Ovary (tissue), 10 donors: Measurements from ENCODE around the gene KRT35. TPM values are rescaled to one million over a fixed set of nuclear protein-coding genes. Genes with fewer than 3 reads are reported as not detected.

Experiments used
- DNase-seq, 5 donors: peaks; one replicate each; pipeline ENCODE4 v3.0.0-alpha.2; 2019 to 2020
- H3K27ac ChIP-seq, 2 donors: fragments of 200-600 bp; one replicate each; pipeline versions ENCODE4 v1.5.1 to v1.8.0; 2019 to 2022
- H3K27me3 ChIP-seq: fragments of 200-600 bp; one replicate; pipeline ENCODE4 v1.8.0; 2022
- H3K36me3 ChIP-seq: fragments of 200-600 bp; sonication (generic); one replicate; pipeline ENCODE4 v1.5.1; 2019
- H3K4me1 ChIP-seq: one replicate; pipeline ENCODE4 v1.8.1; 2013; ENCODE audit warnings: mild to moderate bottlenecking, moderate library complexity; ENCODE audit not compliant: insufficient read depth
- H3K4me3 ChIP-seq: fragments of 200-600 bp; sonication (generic); one replicate; pipeline ENCODE4 v1.5.1; 2017
- H3K9me3 ChIP-seq, 2 donors: fragments of 200-600 bp in 1 of 2; sonication (generic) in 1 of 2; one replicate each; pipeline versions ENCODE4 v1.5.1 to v1.8.1; 2013 to 2019; ENCODE audit warnings: mild to moderate bottlenecking in 1 of 2, moderate library complexity in 1 of 2
- CTCF ChIP-seq, 3 donors: fragments of 450-650 bp in 2 of 3; fragments of 200-600 bp in 1 of 3; IDR thresholded peaks; one replicate each; pipeline versions ENCODE4 v1.5.1 to v1.8.0; 2016 to 2022; ENCODE audit warnings: antibody characterized with exemption in 3 of 3, mild to moderate bottlenecking in 1 of 3
- EP300 ChIP-seq: sonication (generic); formaldehyde crosslinking; IDR thresholded peaks from one replicate; pipeline ENCODE4 v1.6.1; 2017; ENCODE audit warnings: antibody characterized with exemption
- POLR2A ChIP-seq: fragments of 450-650 bp; IDR thresholded peaks from one replicate; pipeline ENCODE4 v1.6.1; 2017; ENCODE audit warnings: antibody characterized with exemption, mild to moderate bottlenecking, moderate library complexity
- WGBS, 3 donors: extraction: QIAGEN DNeasy Blood & Tissue Kit in 1 of 3; methylation state at CpG; one replicate each; pipeline versions ENCODE4 v1.1.5 to v1.1.7; 2013 to 2017; 5-methylcytosine and 5-hydroxymethylcytosine counted together
- intact Hi-C, 4 donors: fragments of 100-400 bp; cut with DNase I; formaldehyde crosslinking; loops; one replicate each; pipeline versions ENCODE4 v1.11.0 to v1.15.1; 2022 to 2023
- long read RNA-seq, 3 donors: library from polyadenylated mRNA in 2 of 3; unstranded in 2 of 3; transcript quantifications; one replicate each; pipeline ENCODE4 v2.0.0 and lab custom pipeline, GENCODE V29; 2021 to 2026
- polyA plus RNA-seq, 2 donors: library from polyadenylated mRNA; stranded (reverse); fragments of 200-250 nt in 1 of 2; fragments of 350-450 nt in 1 of 2; fragmentation: Illumina TruSeq in 1 of 2; extraction: RNeasy Lipid Tissue Mini Kit (QIAGEN cat#74804) in 1 of 2; gene quantifications; one replicate each; pipeline ENCODE4 v1.2.3, GENCODE V29; 2013 to 2014
- total RNA-seq, 7 donors: library from RNA; depleted of rRNA in 2 of 7; stranded (reverse); fragments of >200 nt in 2 of 7; fragmentation: NEBNext Ultra II Directional in 3 of 7; extraction: Animal tissue kit (Norgen Biotek cat#: 25700) in 3 of 7; gene quantifications; one replicate each; pipeline versions ENCODE4 v1.1.0 to v1.2.4, GENCODE V29; 2016 to 2023
- donor health status: DM: no; HTN: no; CAD: no; lungs with moderate emphysema.
- donor health status: DM: no; HTN: no; CAD: no.
- donor health status: Bipolar disorder and iron deficiency.
- donor health status: DM: yes; HTN: yes; CAD: no.
- donor health status: DM: no; HTN: no; CAD: no.
- donor health status: DM: yes; HTN: yes; CAD: no.

KRT35 gene
- total RNA-seq (not detected), polyA plus RNA-seq (not detected)
- long read RNA-seq, donor 1 = 0 reads
- long read RNA-seq, donor 2 = 0 reads
- long read RNA-seq, donor 3 = 0 reads

GRCh38 chr17:41481036-41481435, at the start of gene KRT35:
TSS of gene KRT35 (minus strand) at chr17:41481151. CDS start at chr17:41481097, 54 bp downstream.
- no peaks in the 10 kb centered on the region for H3K9me3 ChIP-seq
- no peaks in the 10 kb centered on the region for H3K36me3 ChIP-seq

GRCh38 chr17:41530062-41531048, 49.4 kb upstream of the KRT35 start:
- H3K27ac ChIP-seq = peak overlapping the region in 1 of 2 donors; percentile 19
- WGBS, 3 donors = 48 to 64% (median 54%) methylated on average over 8 of the region's 8 CpGs

More at GRCh38 chr17:41481036-41481435, at the start of gene KRT35:
- Histone ChIP-seq H3K27me3 (no peaks in the 10 kb centered on the region), H3K27ac (no peak within 1 kb of the TSS), H3K4me3 (no peak within 1 kb of the TSS), H3K4me1 (peaks cover 7% of the 10 kb centered on the region)
- intact Hi-C loops = no loop called here
- TF ChIP-seq EP300 = no peak
- no peak for TF ChIP-seq POLR2A
- no peak for TF ChIP-seq CTCF (IDR thresholded peaks at IDR 0.05)
- DNase-seq = no peak
- WGBS, 3 donors = 96 to 98% (median 97%) methylated on average over 2 of the region's 2 CpGs

GRCh38 chr17:41529491-41529915, 48.6 kb upstream of the KRT35 start:
- peak overlapping the region in 1 of 2 donors; percentile 19 for H3K27ac ChIP-seq
- no peaks in the 10 kb centered on the region for H3K36me3 ChIP-seq

More at GRCh38 chr17:41530062-41531048, 49.4 kb upstream of the KRT35 start:
- DNase-seq = peak in 3 of 5 donors; percentile 11 to 42 (median 30)
- intact Hi-C loops = no loop called here
- no peaks in the 10 kb centered on the region for H3K9me3 ChIP-seq
- peaks cover 1% of the 10 kb centered on the region for H3K4me1 ChIP-seq
- no peaks in the 10 kb centered on the region for H3K36me3 ChIP-seq
- H3K27me3 ChIP-seq = no peaks in the 10 kb centered on the region
- no peak overlapping the region for H3K4me3 ChIP-seq
- TF ChIP-seq EP300 (no peak), CTCF (IDR thresholded peaks at IDR 0.05) (no peak), POLR2A (no peak)

More at GRCh38 chr17:41529491-41529915, 48.6 kb upstream of the KRT35 start:
- no peaks in the 10 kb centered on the region for H3K9me3 ChIP-seq
- H3K4me1 ChIP-seq = peaks cover 1% of the 10 kb centered on the region
- no peaks in the 10 kb centered on the region for H3K27me3 ChIP-seq
- 87 to 94% (median 93%) methylated on average over 5 of the region's 5 CpGs for WGBS, 3 donors
- DNase-seq = no peak
- no peak overlapping the region for H3K4me3 ChIP-seq
- intact Hi-C loops = loop anchor here in 2 of 4 donors (10.0 kb wide), 1 partner anchor 115 kb away; no protein-coding TSS in a partner anchor
- TF ChIP-seq CTCF (IDR thresholded peaks at IDR 0.05) (no peak), POLR2A (no peak), EP300 (no peak)
